Stimulated activated naive CD8-positive, alpha-beta T cell treated with anti-CD3 and anti-CD28 coated beads, Interleukin-15, Interleukin-2, amounts not matched to agents 100 ng/mL and 50 ng/mL, for 24 hours (primary cell): ENCODE measurements around the gene OR8G5.
"Not testable (repeated sequence)": the region's sequence is repeated elsewhere in the genome, so short reads cannot be mapped to it uniquely, and the experiment has no call there.

Experiments used
- H3K27ac Mint-ChIP-seq: one replicate; pipeline ENCODE4 v1.8.0; 2021; ENCODE audit warnings: mild to moderate bottlenecking, mixed read lengths
- H3K27me3 Mint-ChIP-seq: one replicate; pipeline ENCODE4 v1.8.0; 2021; ENCODE audit warnings: mixed read lengths
- H3K36me3 Mint-ChIP-seq: one replicate; pipeline ENCODE4 v1.8.0; 2021; ENCODE audit warnings: low read depth, mixed read lengths
- H3K4me1 Mint-ChIP-seq: one replicate; pipeline ENCODE4 v1.8.0; 2021; ENCODE audit warnings: low read depth, mixed read lengths
- H3K4me3 Mint-ChIP-seq: one replicate; pipeline ENCODE4 v1.8.0; 2021; ENCODE audit warnings: mild to moderate bottlenecking, mixed read lengths
- H3K9me3 Mint-ChIP-seq: one replicate; pipeline ENCODE4 v1.8.0; 2021; ENCODE audit warnings: mixed read lengths

Gene OR8G5

GRCh38 chr11:124256076-124256475, at the start of gene OR8G5:
TSS of gene OR8G5 (plus strand) at chr11:124256376. CDS start at chr11:124264932, 8,556 bp downstream.
- Mint-ChIP-seq H3K27ac (no peak within 1 kb of the TSS), H3K4me3 (no peak within 1 kb of the TSS), H3K36me3 (no peaks in the 10 kb centered on the region), H3K27me3 (peaks cover 9% of the 10 kb centered on the region), H3K9me3 (no peaks in the 10 kb centered on the region), H3K4me1 (no peaks in the 10 kb centered on the region)

GRCh38 chr11:124207102-124207792, 48.9 kb upstream of the OR8G5 start:
- Mint-ChIP-seq H3K9me3 (no peaks in the 10 kb centered on the region), H3K27me3 (peaks cover 4% of the 10 kb centered on the region), H3K27ac (no peak overlapping the region), H3K4me1 (no peaks in the 10 kb centered on the region), H3K4me3 (no peak overlapping the region), H3K36me3 (no peaks in the 10 kb centered on the region)

GRCh38 chr11:124209824-124210357, 46.3 kb upstream of the OR8G5 start:
- H3K27ac Mint-ChIP-seq, result no peak overlapping the region
- peaks cover 8% of the 10 kb centered on the region for H3K27me3 Mint-ChIP-seq
- H3K4me1 Mint-ChIP-seq, result no peaks in the 10 kb centered on the region
- H3K9me3 Mint-ChIP-seq, result no peaks in the 10 kb centered on the region
- no peaks in the 10 kb centered on the region for H3K36me3 Mint-ChIP-seq
- no peak overlapping the region for H3K4me3 Mint-ChIP-seq

- Mint-ChIP-seq H3K27me3 (peaks cover 8% of the 10 kb centered on the region), H3K4me1 (no peaks in the 10 kb centered on the region), H3K4me3 (no peak overlapping the region), H3K9me3 (no peaks in the 10 kb centered on the region), H3K27ac (no peak overlapping the region), H3K36me3 (no peaks in the 10 kb centered on the region)
Measured at GRCh38 chr11:124210421-124210820, 45.8 kb upstream of the OR8G5 start.

GRCh38 chr11:124211321-124211720, 44.9 kb upstream of the OR8G5 start:
- Mint-ChIP-seq H3K27ac (no peak overlapping the region), H3K27me3 (peaks cover 4% of the 10 kb centered on the region), H3K4me1 (no peaks in the 10 kb centered on the region), H3K36me3 (no peaks in the 10 kb centered on the region), H3K9me3 (no peaks in the 10 kb centered on the region), H3K4me3 (no peak overlapping the region)

- H3K9me3 Mint-ChIP-seq, result no peaks in the 10 kb centered on the region
- H3K27me3 Mint-ChIP-seq, result peaks cover 4% of the 10 kb centered on the region
- H3K27ac Mint-ChIP-seq, result no peak overlapping the region
- H3K36me3 Mint-ChIP-seq, result no peaks in the 10 kb centered on the region
- H3K4me1 Mint-ChIP-seq, result no peaks in the 10 kb centered on the region
- no peak overlapping the region for H3K4me3 Mint-ChIP-seq
Measured at GRCh38 chr11:124214027-124214426, 42.1 kb upstream of the OR8G5 start.

- no peaks in the 10 kb centered on the region for H3K36me3 Mint-ChIP-seq
- H3K4me1 Mint-ChIP-seq, result no peaks in the 10 kb centered on the region
- no peak overlapping the region for H3K27ac Mint-ChIP-seq
- no peak overlapping the region for H3K4me3 Mint-ChIP-seq
- H3K27me3 Mint-ChIP-seq, result no peaks in the 10 kb centered on the region
- no peaks in the 10 kb centered on the region for H3K9me3 Mint-ChIP-seq
Measured at GRCh38 chr11:124219126-124219525, 37.0 kb upstream of the OR8G5 start.

- Mint-ChIP-seq H3K9me3 (no peaks in the 10 kb centered on the region), H3K36me3 (no peaks in the 10 kb centered on the region), H3K27me3 (no peaks in the 10 kb centered on the region), H3K27ac (no peak overlapping the region), H3K4me1 (no peaks in the 10 kb centered on the region), H3K4me3 (no peak overlapping the region)
Measured at GRCh38 chr11:124222407-124222806, 33.8 kb upstream of the OR8G5 start.

- not testable (repeated sequence) for H3K4me1 Mint-ChIP-seq, H3K9me3 Mint-ChIP-seq, H3K27me3 Mint-ChIP-seq, H3K36me3 Mint-ChIP-seq, H3K27ac Mint-ChIP-seq, H3K4me3 Mint-ChIP-seq
Measured at GRCh38 chr11:124224618-124225423, 31.4 kb upstream of the OR8G5 start.

GRCh38 chr11:124225471-124225870, 30.7 kb upstream of the OR8G5 start:
- Mint-ChIP-seq H3K4me1 (no peaks in the 10 kb centered on the region), H3K4me3 (no peak overlapping the region), H3K27me3 (no peaks in the 10 kb centered on the region), H3K36me3 (no peaks in the 10 kb centered on the region), H3K9me3 (no peaks in the 10 kb centered on the region), H3K27ac (no peak overlapping the region)

GRCh38 chr11:124233376-124233775, 22.8 kb upstream of the OR8G5 start:
- Mint-ChIP-seq H3K4me3 (no peak overlapping the region), H3K27ac (no peak overlapping the region)

GRCh38 chr11:124238512-124238911, 17.7 kb upstream of the OR8G5 start:
- H3K4me1 Mint-ChIP-seq, result no peaks in the 10 kb centered on the region
- H3K36me3 Mint-ChIP-seq, result no peaks in the 10 kb centered on the region
- no peak overlapping the region for H3K4me3 Mint-ChIP-seq
- no peaks in the 10 kb centered on the region for H3K9me3 Mint-ChIP-seq
- no peak overlapping the region for H3K27ac Mint-ChIP-seq
- peaks cover 9% of the 10 kb centered on the region for H3K27me3 Mint-ChIP-seq

More at GRCh38 chr11:124233376-124233775, 22.8 kb upstream of the OR8G5 start:
- no peaks in the 10 kb centered on the region for H3K36me3 Mint-ChIP-seq
- H3K4me1 Mint-ChIP-seq, result no peaks in the 10 kb centered on the region
- H3K9me3 Mint-ChIP-seq, result no peaks in the 10 kb centered on the region
- no peaks in the 10 kb centered on the region for H3K27me3 Mint-ChIP-seq

GRCh38 chr11:124240621-124241397, 15.4 kb upstream of the OR8G5 start, which contains the start of gene OR8G1:
TSS of gene OR8G1 (plus strand) at chr11:124241095. CDS start at chr11:124249676, 8,581 bp downstream.
- Mint-ChIP-seq H3K4me1 (no peaks in the 10 kb centered on the region), H3K36me3 (no peaks in the 10 kb centered on the region), H3K9me3 (no peaks in the 10 kb centered on the region), H3K4me3 (no peak within 1 kb of the TSS), H3K27me3 (peaks cover 9% of the 10 kb centered on the region), H3K27ac (no peak within 1 kb of the TSS)

- H3K36me3 Mint-ChIP-seq, H3K27ac Mint-ChIP-seq, H3K9me3 Mint-ChIP-seq, H3K4me1 Mint-ChIP-seq, H3K27me3 Mint-ChIP-seq, H3K4me3 Mint-ChIP-seq: not testable (repeated sequence)
Measured at GRCh38 chr11:124249869-124250268, 6.3 kb upstream of the OR8G5 start.

- H3K27ac Mint-ChIP-seq, H3K9me3 Mint-ChIP-seq, H3K4me3 Mint-ChIP-seq, H3K27me3 Mint-ChIP-seq, H3K36me3 Mint-ChIP-seq, H3K4me1 Mint-ChIP-seq: not testable (repeated sequence)
Measured at GRCh38 chr11:124265041-124265440, 8.9 kb downstream of the OR8G5 start.
